Measurements from ENCODE around the gene EXOSC10. TPM values are rescaled to one million over a fixed set of nuclear protein-coding genes. Genes with fewer than 3 reads are reported as not detected.

Gene EXOSC10
- total RNA-seq, 6 donors from 2014 or later: 45.2 to 173 (median 55.9) TPM

DNA sequence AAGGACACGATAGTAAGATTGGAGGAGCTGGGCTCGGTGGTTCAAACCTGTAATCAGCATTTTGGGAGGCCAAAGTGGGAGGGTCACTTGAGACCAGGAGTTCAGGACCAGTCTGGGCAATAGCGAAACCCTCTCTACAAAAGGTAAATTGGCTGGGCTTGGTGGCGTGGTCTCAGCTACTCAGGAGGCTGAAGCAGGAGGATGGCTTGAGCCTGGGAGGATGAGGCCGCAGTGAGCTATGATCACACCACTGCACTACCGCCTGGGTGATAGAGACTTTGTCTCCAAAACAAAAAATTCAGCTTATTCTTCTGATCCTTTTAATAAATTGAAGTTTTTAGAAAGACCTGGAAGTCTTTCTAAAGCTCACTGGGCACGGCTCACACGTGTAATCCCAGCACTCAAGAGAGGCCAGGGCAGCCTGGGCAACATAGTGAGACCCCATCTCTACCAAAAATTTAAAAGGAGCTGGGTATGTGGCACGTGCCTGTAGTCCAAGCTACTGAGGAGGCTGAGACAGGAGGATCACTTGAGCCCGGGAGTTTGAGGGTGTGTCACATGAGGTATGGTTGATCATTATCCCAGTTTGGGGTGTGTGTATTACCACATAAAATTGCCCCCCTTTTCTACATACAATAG lies 67.9 kb downstream of the EXOSC10 start:
- DNase-seq: no peak
- Histone ChIP-seq H3K4me3 (no peak overlapping the region), H3K9me3 (no peaks in the 10 kb centered on the region), H3K4me1 (no peaks in the 10 kb centered on the region), H3K36me3 (peaks cover 0 to 30% (median 13%) of the 10 kb centered on the region in 4 donors), H3K27ac (no peak overlapping the region), H3K27me3 (no peaks in the 10 kb centered on the region)
- 91 to 94% methylated on average over 10 of the region's 10 CpGs for WGBS, 2 donors
- TF ChIP-seq POLR2AphosphoS5 (IDR thresholded peaks at IDR 0.05) (no peak), EP300 (IDR thresholded peaks at IDR 0.05) (no peak), POLR2A (IDR thresholded peaks at IDR 0.05) (no peak), CTCF (IDR thresholded peaks at IDR 0.05) (no peak)
- ATAC-seq (ENCODE audit: low FRiP score in 2 of 2): no peak

DNA sequence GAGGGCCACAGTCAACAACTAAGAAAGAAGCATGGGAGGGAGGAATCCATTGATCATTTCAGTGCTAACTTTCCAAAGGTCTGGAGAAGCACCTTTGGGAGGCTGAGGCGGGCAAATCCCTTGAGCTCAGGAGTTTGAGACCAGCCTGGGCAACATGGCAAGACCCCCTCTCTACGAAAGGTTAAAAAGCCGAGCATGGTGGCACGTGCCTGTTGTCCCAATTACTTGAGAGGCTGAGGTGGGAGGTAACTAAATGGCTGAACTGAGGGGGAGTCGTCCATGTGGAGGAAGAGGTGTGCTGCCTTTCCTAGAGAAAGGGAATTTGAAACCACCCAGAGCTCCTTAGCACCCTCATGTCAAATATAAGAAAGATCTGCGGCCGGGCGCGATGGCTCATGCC lies 68.8 kb downstream of the EXOSC10 start:
- ATAC-seq (ENCODE audit: low FRiP score in 2 of 2): no peak
- peaks cover 0 to 39% (median 18%) of the 10 kb centered on the region in 4 donors for H3K36me3 ChIP-seq

DNA sequence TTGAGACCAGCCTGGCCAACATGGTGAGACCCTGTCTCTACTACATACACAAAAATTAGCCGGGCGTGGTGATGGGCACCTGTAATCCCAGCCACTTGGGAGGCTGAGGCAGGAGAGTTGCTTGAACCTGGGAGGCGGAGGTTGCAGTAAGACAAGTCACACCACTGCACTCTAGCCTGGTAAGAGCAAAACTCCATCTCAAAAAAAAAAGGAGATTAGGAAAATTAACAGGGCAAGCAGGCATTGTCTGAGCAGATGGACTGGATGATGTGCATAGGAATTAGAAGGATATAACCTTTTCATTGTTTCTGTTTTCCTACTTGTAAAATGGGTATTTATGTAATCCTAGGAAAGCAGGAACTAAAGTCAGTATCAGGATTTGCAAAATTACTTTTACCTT lies 71.7 kb downstream of the EXOSC10 start:
- DNase-seq (no peak), ATAC-seq (ENCODE audit: low FRiP score in 2 of 2) (no peak)
- no peak for TF ChIP-seq POLR2AphosphoS5 (IDR thresholded peaks at IDR 0.05)
- no peak for TF ChIP-seq POLR2A (IDR thresholded peaks at IDR 0.05)
- TF ChIP-seq CTCF (IDR thresholded peaks at IDR 0.05): no peak
- no peak for TF ChIP-seq EP300 (IDR thresholded peaks at IDR 0.05)
- Histone ChIP-seq H3K27me3 (no peaks in the 10 kb centered on the region), H3K4me3 (no peak overlapping the region), H3K9me3 (no peaks in the 10 kb centered on the region), H3K27ac (no peak overlapping the region), H3K4me1 (no peaks in the 10 kb centered on the region), H3K36me3 (peaks cover 13 to 67% (median 39%) of the 10 kb centered on the region in 4 donors)
- 91 to 95% methylated on average over 3 of the region's 3 CpGs for WGBS, 2 donors

More for the DNA sequence above, 68.8 kb downstream of the EXOSC10 start:
- H3K27ac ChIP-seq: no peak overlapping the region
- DNase-seq: no peak
- 90 to 95% methylated on average over 9 of the region's 9 CpGs for WGBS, 2 donors
- H3K27me3 ChIP-seq: no peaks in the 10 kb centered on the region
- no peaks in the 10 kb centered on the region for H3K4me1 ChIP-seq
- no peaks in the 10 kb centered on the region for H3K9me3 ChIP-seq
- H3K4me3 ChIP-seq: no peak overlapping the region
- TF ChIP-seq CTCF (IDR thresholded peaks at IDR 0.05): no peak
- no peak for TF ChIP-seq POLR2AphosphoS5 (IDR thresholded peaks at IDR 0.05)
- no peak for TF ChIP-seq EP300 (IDR thresholded peaks at IDR 0.05)
- no peak for TF ChIP-seq POLR2A (IDR thresholded peaks at IDR 0.05)

DNA sequence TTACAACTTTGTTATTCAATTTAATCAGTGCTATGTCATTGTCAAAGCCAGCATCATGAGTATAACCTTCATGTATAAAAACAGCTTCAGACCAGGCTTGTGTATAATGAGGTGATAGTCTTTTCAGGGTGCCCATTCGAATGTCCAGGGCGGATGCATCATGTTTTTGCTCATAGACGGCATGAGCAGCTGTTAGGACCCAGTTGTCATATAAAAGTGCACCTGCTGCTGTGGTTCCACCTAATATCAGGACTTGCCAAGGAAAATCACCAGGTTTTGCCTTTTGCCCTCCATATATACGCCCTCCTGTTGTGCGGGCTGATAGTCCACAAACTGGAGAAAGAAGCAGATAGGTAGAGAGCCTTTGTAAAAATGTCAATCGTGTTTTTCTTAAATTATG lies 72.4 kb downstream of the EXOSC10 start:
- H3K9me3 ChIP-seq: no peaks in the 10 kb centered on the region
- H3K27me3 ChIP-seq: no peaks in the 10 kb centered on the region
- H3K4me3 ChIP-seq: no peak overlapping the region
- H3K36me3 ChIP-seq: peaks cover 20 to 74% (median 45%) of the 10 kb centered on the region in 4 donors
- no peaks in the 10 kb centered on the region for H3K4me1 ChIP-seq
- no peak for TF ChIP-seq POLR2A (IDR thresholded peaks at IDR 0.05)
- TF ChIP-seq POLR2AphosphoS5 (IDR thresholded peaks at IDR 0.05): no peak
- TF ChIP-seq EP300 (IDR thresholded peaks at IDR 0.05): no peak
- TF ChIP-seq CTCF (IDR thresholded peaks at IDR 0.05): no peak
- DNase-seq (no peak), ATAC-seq (ENCODE audit: low FRiP score in 2 of 2) (no peak)
- 76 to 86% methylated on average over 6 of the region's 6 CpGs for WGBS, 2 donors
- H3K27ac ChIP-seq: no peak overlapping the region

DNA sequence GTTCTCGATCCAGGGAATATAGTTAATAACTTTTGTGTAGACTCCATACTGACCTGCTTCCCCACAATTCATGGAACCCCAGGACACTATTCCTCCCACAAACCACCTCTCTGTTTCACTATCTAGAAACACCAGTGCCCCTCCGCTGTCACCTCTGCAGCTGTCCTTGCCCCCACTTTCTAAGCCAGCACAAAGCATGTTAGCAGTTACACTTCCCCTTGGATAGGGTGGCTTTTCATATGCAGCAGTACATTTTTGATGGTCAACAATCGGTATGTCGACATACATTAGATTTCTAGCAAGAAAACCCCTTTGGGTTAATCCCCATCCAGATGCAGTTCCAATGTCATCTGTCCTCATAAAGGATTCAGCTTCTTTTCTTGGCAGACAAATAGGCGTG lies 72.8 kb downstream of the EXOSC10 start:
- no peaks in the 10 kb centered on the region for H3K4me1 ChIP-seq
- DNase-seq (no peak), ATAC-seq (ENCODE audit: low FRiP score in 2 of 2) (no peak)
- H3K9me3 ChIP-seq: no peaks in the 10 kb centered on the region
- WGBS, 2 donors: 94 to 97% methylated on average over 5 of the region's 5 CpGs
- peaks cover 25 to 79% (median 49%) of the 10 kb centered on the region in 4 donors for H3K36me3 ChIP-seq
- H3K4me3 ChIP-seq: no peak overlapping the region
- H3K27me3 ChIP-seq: no peaks in the 10 kb centered on the region
- TF ChIP-seq POLR2A (IDR thresholded peaks at IDR 0.05) (no peak), EP300 (IDR thresholded peaks at IDR 0.05) (no peak), CTCF (IDR thresholded peaks at IDR 0.05) (no peak), POLR2AphosphoS5 (IDR thresholded peaks at IDR 0.05) (no peak)
- H3K27ac ChIP-seq: no peak overlapping the region
